ENCODE measurements around the gene SLC38A10.

- TF ChIP-seq, protein P1, sequence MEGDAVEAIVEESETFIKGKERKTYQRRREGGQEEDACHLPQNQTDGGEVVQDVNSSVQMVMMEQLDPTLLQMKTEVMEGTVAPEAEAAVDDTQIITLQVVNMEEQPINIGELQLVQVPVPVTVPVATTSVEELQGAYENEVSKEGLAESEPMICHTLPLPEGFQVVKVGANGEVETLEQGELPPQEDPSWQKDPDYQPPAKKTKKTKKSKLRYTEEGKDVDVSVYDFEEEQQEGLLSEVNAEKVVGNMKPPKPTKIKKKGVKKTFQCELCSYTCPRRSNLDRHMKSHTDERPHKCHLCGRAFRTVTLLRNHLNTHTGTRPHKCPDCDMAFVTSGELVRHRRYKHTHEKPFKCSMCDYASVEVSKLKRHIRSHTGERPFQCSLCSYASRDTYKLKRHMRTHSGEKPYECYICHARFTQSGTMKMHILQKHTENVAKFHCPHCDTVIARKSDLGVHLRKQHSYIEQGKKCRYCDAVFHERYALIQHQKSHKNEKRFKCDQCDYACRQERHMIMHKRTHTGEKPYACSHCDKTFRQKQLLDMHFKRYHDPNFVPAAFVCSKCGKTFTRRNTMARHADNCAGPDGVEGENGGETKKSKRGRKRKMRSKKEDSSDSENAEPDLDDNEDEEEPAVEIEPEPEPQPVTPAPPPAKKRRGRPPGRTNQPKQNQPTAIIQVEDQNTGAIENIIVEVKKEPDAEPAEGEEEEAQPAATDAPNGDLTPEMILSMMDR (IDR thresholded peaks at IDR 0.05) = no peak
- TF ChIP-seq POLR2A (IDR thresholded peaks at IDR 0.05) = no peak
These were observed 34.0 kb downstream of the SLC38A10 start for GRCh38 chr17:81261096-81261495.
